Tibial nerve (tissue), 4 donors: ENCODE data around the gene BNIP1. TPM values are rescaled to one million over a fixed set of nuclear protein-coding genes. Genes with fewer than 3 reads are reported as not detected.
A peak's percentile ranks its signal among the peaks of the same experiment; 100 is the strongest.

Source experiments
- DNase-seq, 2 donors: peaks; one replicate each; pipeline ENCODE4 v3.0.0-alpha.2; 2019; ENCODE audit warnings: low spot score in 2 of 2
- H3K27ac ChIP-seq, 4 donors: fragments of 200-600 bp; sonication (generic) in 3 of 4; one replicate each; pipeline ENCODE4 v1.5.1; 2017 to 2019; ENCODE audit warnings: mild to moderate bottlenecking in 1 of 4
- H3K27me3 ChIP-seq, 2 donors: fragments of 200-600 bp; sonication (generic) in 1 of 2; one replicate each; pipeline versions ENCODE4 v1.5.1 to v1.6.0; 2017 to 2019
- H3K36me3 ChIP-seq, 3 donors: fragments of 200-600 bp; sonication (generic); one replicate each; pipeline ENCODE4 v1.5.1; 2018 to 2019
- H3K4me1 ChIP-seq, 4 donors: fragments of 200-600 bp; sonication (generic) in 3 of 4; one replicate each; pipeline ENCODE4 v1.5.1; 2017 to 2019
- H3K4me3 ChIP-seq, 4 donors: fragments of 200-600 bp; sonication (generic) in 3 of 4; one replicate each; pipeline ENCODE4 v1.5.1; 2017 to 2019; ENCODE audit warnings: mild to moderate bottlenecking in 1 of 4, moderate library complexity in 1 of 4
- H3K9me3 ChIP-seq, 4 donors: fragments of 200-600 bp; sonication (generic) in 3 of 4; one replicate each; pipeline ENCODE4 v1.5.1; 2017 to 2019
- CTCF ChIP-seq, 5 experiments: fragments of 200-600 bp in 3 of 5; fragments of 450-650 bp in 2 of 5; sonication (generic) in 3 of 5; IDR thresholded peaks; one replicate each; pipeline ENCODE4 v1.5.1; 2016 to 2019; ENCODE audit warnings: antibody characterized with exemption in 5 of 5, mild to moderate bottlenecking in 3 of 5, moderate library complexity in 2 of 5
- EP300 ChIP-seq, 2 donors: sonication (generic); formaldehyde crosslinking; IDR thresholded peaks; one replicate each; pipeline ENCODE4 v1.6.1; 2017; ENCODE audit warnings: antibody characterized with exemption in 2 of 2, mild to moderate bottlenecking in 1 of 2
- POLR2A ChIP-seq, 2 donors: fragments of 450-650 bp; IDR thresholded peaks; one replicate each; pipeline ENCODE4 v1.6.1; 2017; ENCODE audit warnings: antibody characterized with exemption in 2 of 2, mild to moderate bottlenecking in 2 of 2, moderate library complexity in 2 of 2
- WGBS, 2 donors: methylation state at CpG; one replicate each; pipeline ENCODE4 v1.1.5; 2018; 5-methylcytosine and 5-hydroxymethylcytosine counted together
- total RNA-seq, 4 donors: library from RNA; depleted of rRNA; stranded (reverse); fragments of >200 nt; gene quantifications; one replicate each; pipeline ENCODE4 v1.1.0, GENCODE V29; 2016

The BNIP1 gene
- 10 to 100 TPM in 2 of 4 donors, 1 to 10 TPM in 2; 2.2 to 15.6 (median 10.0) TPM for total RNA-seq

- 2% methylated on average over 48 of the region's 48 CpGs for WGBS, 2 donors
- Histone ChIP-seq H3K36me3 (peaks cover 0 to 32% (median 0%) of the 10 kb centered on the region in 3 donors), H3K27ac (peak within 1 kb of the TSS; percentile 21 to 88 (median 80)), H3K27me3 (no peaks in the 10 kb centered on the region), H3K4me1 (peaks cover 0 to 15% (median 0%) of the 10 kb centered on the region in 4 donors), H3K4me3 (peak within 1 kb of the TSS; percentile 42 to 89 (median 86)), H3K9me3 (no peaks in the 10 kb centered on the region)
- peak; percentile 90 to 94 (median 92) for TF ChIP-seq CTCF (IDR thresholded peaks at IDR 0.05)
- TF ChIP-seq EP300 (IDR thresholded peaks at IDR 0.05) = peak; percentile 74 to 93
- TF ChIP-seq POLR2A (IDR thresholded peaks at IDR 0.05) = peak in 1 of 2 donors; percentile 17
- DNase-seq = peak; percentile 85 to 94
Measured at GRCh38 chr5:173144200-173145176, at the start of gene BNIP1. Gene BNIP1 (plus strand): TSS chr5:173144531. CDS start chr5:173144546, 15 bp downstream.

- Histone ChIP-seq H3K4me3 (no peak overlapping the region), H3K27ac (no peak overlapping the region), H3K4me1 (peaks cover 0 to 50% (median 7%) of the 10 kb centered on the region in 4 donors), H3K36me3 (peaks cover 0 to 21% (median 0%) of the 10 kb centered on the region in 3 donors), H3K9me3 (peaks cover 0 to 8% (median 2%) of the 10 kb centered on the region in 4 donors), H3K27me3 (no peaks in the 10 kb centered on the region)
- DNase-seq = no peak
- TF ChIP-seq EP300 (IDR thresholded peaks at IDR 0.05) (no peak), POLR2A (IDR thresholded peaks at IDR 0.05) (no peak), CTCF (IDR thresholded peaks at IDR 0.05) (no peak)
Measured at GRCh38 chr5:173098787-173099186, 45.5 kb upstream of the BNIP1 start.

- TF ChIP-seq EP300 (IDR thresholded peaks at IDR 0.05) (no peak), POLR2A (IDR thresholded peaks at IDR 0.05) (no peak)
- WGBS, 2 donors = 92 to 94% methylated on average over 1 of the region's 1 CpG
- H3K27ac ChIP-seq = no peak overlapping the region
Measured at GRCh38 chr5:173099461-173099860, 44.9 kb upstream of the BNIP1 start.

GRCh38 chr5:173101245-173101644 is 43.1 kb upstream of the BNIP1 start:
- no peak overlapping the region for H3K4me3 ChIP-seq
- WGBS, 2 donors = 93 to 97% methylated on average over 2 of the region's 2 CpGs

More at GRCh38 chr5:173099461-173099860, 44.9 kb upstream of the BNIP1 start:
- no peak for DNase-seq
- Histone ChIP-seq H3K9me3 (peaks cover 0 to 8% (median 2%) of the 10 kb centered on the region in 4 donors), H3K4me1 (peaks cover 0 to 45% (median 5%) of the 10 kb centered on the region in 4 donors), H3K27me3 (no peaks in the 10 kb centered on the region), H3K36me3 (peaks cover 0 to 21% (median 0%) of the 10 kb centered on the region in 3 donors), H3K4me3 (no peak overlapping the region)

GRCh38 chr5:173103411-173103810 is 40.9 kb upstream of the BNIP1 start:
- Histone ChIP-seq H3K36me3 (peaks cover 0 to 22% (median 0%) of the 10 kb centered on the region in 3 donors), H3K4me3 (no peak overlapping the region), H3K4me1 (peaks cover 0 to 19% (median 3%) of the 10 kb centered on the region in 4 donors), H3K27ac (no peak overlapping the region), H3K27me3 (no peaks in the 10 kb centered on the region), H3K9me3 (peaks cover 0 to 8% (median 2%) of the 10 kb centered on the region in 4 donors)
- no peak for DNase-seq
- 19 to 54% methylated on average over 1 of the region's 1 CpG for WGBS, 2 donors
- TF ChIP-seq EP300 (IDR thresholded peaks at IDR 0.05) = no peak
- TF ChIP-seq POLR2A (IDR thresholded peaks at IDR 0.05) = no peak
- TF ChIP-seq CTCF (IDR thresholded peaks at IDR 0.05) = no peak

More at GRCh38 chr5:173101245-173101644, 43.1 kb upstream of the BNIP1 start:
- DNase-seq = no peak
- peaks cover 0 to 21% (median 0%) of the 10 kb centered on the region in 3 donors for H3K36me3 ChIP-seq
- no peaks in the 10 kb centered on the region for H3K27me3 ChIP-seq
- H3K27ac ChIP-seq = no peak overlapping the region
- no peak for TF ChIP-seq CTCF (IDR thresholded peaks at IDR 0.05)
- no peak for TF ChIP-seq POLR2A (IDR thresholded peaks at IDR 0.05)
- no peak for TF ChIP-seq EP300 (IDR thresholded peaks at IDR 0.05)
- peaks cover 0 to 35% (median 3%) of the 10 kb centered on the region in 4 donors for H3K4me1 ChIP-seq
- peaks cover 0 to 8% (median 2%) of the 10 kb centered on the region in 4 donors for H3K9me3 ChIP-seq
